ENCODE results near the gene TTC14.
A peak's percentile ranks its signal among the peaks of the same experiment; 100 is the strongest.

The TTC14 gene

DNA sequence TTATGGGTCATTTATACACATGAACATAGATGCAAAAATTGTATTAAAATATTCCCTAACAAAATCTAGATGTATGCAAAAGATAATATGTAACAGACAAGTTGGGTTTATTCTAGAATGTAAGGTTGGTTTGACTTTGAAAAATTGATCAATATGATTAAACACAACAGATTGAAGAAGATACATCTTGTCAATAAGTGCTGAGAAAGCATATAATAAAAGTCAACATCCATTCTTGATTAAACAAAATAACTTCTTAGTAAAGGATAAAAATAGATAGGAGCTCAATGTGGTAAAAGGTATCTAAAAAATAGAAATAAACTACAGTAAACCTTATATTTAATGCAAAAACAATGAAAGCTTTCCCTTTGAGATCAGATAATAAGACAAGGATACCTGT lies 39.0 kb downstream of the TTC14 start:
- no peak for DNase-seq

DNA sequence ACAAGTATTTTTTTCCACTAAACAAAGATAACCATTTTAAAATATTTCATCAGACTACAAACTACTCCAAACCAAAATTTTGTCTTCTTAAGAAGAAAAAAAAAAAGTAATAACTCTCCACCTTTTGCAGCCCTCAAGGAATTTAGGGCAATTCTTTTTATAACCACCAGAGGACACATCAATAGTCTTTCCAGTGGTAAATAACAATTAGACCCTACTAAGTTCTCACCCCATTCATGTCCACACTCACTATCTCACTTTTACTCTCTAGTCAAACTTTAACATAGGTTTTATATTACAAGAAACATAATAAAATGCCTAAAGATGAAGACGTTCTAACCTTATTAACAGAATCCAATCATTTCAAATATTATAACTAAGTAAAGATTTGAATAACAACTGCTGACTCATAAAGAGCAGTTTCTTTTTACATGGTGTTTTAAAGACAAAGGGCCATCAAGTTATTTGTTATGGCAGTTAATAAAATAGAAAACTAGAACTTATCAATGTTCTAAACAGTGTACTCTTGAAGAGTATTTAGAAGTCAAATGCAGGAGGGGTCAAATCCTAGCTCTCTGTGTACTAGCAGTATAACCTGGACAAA lies 44.3 kb downstream of the TTC14 start:
- peak in 1 of 2 experiments; percentile 13 for DNase-seq

DNA sequence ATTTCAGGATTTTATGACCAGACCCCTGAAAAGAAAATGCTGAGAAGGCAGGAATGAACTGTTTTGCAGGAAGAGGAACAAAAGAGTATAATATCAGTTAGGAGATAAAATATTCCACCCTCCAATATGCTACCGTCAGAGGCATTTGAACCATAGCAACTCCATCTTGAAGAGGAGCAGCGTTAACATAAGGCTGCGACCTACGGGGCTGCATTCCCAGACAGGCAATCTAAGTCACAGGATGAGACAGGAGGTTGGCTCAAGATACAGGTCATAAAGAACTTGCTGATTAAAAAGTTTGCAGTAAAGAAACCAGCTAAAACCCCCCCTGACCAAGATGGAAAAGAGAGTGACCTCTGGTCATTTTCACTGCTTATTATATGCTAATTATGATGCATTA lies 54.4 kb downstream of the TTC14 start:
- DNase-seq = no peak

- no peak for DNase-seq
Observed at GRCh38 chr3:180657094-180657493, 55.1 kb downstream of the TTC14 start.
